ENCODE results near the gene NUP188.
A peak's percentile ranks its signal among the peaks of the same experiment; 100 is the strongest.
"Not testable (repeated sequence)": the region's sequence is repeated elsewhere in the genome, so short reads cannot be mapped to it uniquely, and the experiment has no call there.

The NUP188 gene

DNA sequence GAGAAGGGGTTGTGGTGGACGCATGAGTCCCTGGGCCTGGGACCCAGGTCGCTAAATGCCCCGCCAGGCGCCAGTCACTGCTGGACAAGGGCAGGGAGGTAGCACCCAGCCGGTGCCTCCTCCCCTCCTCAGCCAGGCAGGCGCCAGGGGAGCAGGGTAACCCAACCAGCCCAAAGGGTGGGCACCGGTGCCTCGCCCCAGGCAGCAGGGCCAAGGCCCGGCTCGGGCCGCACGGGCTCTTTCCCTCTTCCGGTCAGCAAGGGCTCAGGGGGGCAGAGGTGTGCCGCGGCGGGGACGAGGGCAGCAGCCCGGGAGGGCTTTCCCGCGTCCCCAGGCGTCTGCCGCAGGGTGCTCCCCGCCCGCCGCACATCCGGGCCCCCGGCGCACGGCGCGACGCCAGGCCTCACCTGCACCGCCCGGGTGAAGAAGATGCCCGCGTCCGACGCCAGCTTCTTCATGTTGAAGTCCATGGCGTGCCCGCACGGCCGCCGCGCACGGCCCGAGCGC lies 80.2 kb downstream of the NUP188 start:
- TF ChIP-seq, protein P1, sequence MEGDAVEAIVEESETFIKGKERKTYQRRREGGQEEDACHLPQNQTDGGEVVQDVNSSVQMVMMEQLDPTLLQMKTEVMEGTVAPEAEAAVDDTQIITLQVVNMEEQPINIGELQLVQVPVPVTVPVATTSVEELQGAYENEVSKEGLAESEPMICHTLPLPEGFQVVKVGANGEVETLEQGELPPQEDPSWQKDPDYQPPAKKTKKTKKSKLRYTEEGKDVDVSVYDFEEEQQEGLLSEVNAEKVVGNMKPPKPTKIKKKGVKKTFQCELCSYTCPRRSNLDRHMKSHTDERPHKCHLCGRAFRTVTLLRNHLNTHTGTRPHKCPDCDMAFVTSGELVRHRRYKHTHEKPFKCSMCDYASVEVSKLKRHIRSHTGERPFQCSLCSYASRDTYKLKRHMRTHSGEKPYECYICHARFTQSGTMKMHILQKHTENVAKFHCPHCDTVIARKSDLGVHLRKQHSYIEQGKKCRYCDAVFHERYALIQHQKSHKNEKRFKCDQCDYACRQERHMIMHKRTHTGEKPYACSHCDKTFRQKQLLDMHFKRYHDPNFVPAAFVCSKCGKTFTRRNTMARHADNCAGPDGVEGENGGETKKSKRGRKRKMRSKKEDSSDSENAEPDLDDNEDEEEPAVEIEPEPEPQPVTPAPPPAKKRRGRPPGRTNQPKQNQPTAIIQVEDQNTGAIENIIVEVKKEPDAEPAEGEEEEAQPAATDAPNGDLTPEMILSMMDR (IDR thresholded peaks at IDR 0.05; ENCODE audit: extremely low read depth, missing control alignments), result no peak
- DNase-seq (ENCODE audit: low spot score), result no peak

DNA sequence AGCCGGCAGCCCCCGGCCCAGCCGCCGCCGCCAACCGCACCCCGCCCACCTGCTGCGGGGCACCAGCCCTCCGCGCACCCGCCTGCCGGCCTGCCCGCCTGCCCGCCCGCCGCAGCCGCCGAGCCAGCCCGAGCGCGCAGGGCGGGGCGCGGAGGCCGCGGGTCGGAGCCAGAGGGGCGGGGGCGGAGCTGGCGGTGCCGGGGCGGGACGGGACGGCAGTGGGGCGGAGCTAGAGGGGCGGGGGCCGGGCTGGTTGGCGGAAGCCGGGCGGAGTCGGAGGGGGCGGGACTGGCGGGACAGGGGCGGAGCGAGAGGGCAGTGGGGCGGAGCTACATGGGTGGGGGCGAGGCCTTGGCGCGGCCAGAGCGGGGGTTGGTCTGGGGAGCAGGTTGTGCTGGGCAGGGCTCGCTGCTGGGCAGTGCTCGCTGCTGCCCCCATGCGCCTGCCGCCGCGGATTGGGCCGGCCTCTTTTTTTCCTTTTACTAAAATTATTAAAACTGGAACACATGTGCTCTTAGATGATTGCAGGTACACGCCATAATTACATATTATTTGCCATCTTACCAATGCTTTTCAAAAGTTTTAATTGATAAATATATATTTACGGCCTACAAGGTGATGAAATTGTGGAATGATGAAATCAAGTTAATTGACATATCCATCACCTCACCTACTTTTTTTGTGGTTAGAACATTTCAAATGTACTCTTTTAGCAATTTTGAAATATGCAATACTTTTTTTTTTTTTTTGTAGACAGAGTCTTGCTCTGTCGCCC lies 80.9 kb downstream of the NUP188 start, which contains the start of gene SH3GLB2:
TSS of gene SH3GLB2 (minus strand) at position 140 of the 775 bp plus-strand sequence. CDS start 177 bp downstream, outside the sequence.
- DNase-seq (ENCODE audit: low spot score), result peak; percentile 99
- TF ChIP-seq, protein P1 (IDR thresholded peaks at IDR 0.05; ENCODE audit: extremely low read depth, missing control alignments), result peak; percentile 48

DNA sequence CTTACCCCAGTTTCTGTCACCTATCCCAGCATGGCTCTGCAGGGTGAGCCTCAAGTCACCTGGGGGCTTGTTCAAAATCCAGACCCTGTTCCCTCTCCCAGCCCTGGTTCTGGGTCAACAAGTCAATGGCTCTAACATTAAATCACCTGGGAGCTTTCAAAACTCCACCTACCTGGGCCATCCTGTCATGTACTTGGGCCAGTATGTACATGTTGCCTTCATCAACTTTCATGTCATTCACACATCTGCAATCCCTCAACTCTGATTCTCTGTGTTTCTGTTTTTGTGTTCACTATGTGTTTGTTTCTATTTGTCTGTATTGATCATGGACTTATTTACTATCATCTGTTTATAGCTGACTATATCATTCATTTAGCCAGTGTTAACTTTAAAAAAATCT lies 82.7 kb downstream of the NUP188 start:
- TF ChIP-seq, protein P1 (IDR thresholded peaks at IDR 0.05; ENCODE audit: extremely low read depth, missing control alignments), result no peak

DNA sequence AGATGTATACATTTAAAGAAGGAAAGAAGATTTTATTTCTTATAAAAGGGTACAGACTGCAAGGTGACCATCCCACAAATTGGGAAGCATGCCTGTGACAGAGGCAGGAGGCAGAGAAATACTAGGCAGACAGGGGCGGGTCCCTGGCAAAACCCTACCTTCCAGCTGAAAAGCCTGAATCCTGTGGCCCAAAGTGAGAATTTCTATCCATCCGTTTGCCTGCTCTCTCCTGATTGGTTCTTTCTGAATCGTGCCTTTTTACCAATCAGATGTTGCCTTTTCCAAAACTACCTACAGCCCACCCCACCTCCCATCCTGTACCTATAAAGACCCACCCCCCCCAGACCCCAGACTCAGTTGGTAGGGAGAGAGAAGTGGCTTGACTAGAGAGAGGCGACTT lies 84.0 kb downstream of the NUP188 start:
- DNase-seq (ENCODE audit: low spot score), result no peak
- TF ChIP-seq, protein P1 (IDR thresholded peaks at IDR 0.05; ENCODE audit: extremely low read depth, missing control alignments), result no peak

More for the DNA sequence above, 82.7 kb downstream of the NUP188 start:
- no peak for DNase-seq (ENCODE audit: low spot score)

DNA sequence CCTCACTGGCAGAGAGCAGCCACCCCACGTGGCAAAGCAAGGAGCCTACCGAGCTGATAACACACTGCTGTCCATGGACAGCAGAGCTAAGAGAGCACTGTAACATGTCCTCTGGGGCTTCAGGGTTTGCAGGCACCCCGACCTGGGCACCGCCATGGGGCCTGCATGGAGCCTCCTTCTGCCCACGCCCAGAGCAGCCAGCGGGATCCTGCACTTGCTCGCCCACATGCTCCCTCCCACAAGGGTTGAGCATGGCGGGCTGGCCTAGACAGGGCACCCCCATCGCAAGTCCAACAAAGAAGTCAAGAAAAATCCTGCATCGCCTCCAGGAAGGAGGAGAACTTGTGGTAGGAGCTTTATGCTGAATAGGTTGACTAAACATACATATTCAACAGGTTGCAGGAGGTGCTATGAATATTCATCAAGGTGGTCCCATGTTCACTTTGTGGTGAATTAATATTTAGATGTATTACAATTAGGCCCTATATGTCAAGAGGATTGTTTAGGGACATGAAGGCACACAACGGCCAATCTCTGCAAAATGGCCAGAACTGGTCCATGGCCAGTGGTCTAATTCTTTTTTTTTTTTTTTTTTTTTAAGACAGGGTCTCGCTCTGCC lies 85.2 kb downstream of the NUP188 start:
- no peak for DNase-seq (ENCODE audit: low spot score)
- TF ChIP-seq, protein P1 (IDR thresholded peaks at IDR 0.05; ENCODE audit: extremely low read depth, missing control alignments), result no peak

DNA sequence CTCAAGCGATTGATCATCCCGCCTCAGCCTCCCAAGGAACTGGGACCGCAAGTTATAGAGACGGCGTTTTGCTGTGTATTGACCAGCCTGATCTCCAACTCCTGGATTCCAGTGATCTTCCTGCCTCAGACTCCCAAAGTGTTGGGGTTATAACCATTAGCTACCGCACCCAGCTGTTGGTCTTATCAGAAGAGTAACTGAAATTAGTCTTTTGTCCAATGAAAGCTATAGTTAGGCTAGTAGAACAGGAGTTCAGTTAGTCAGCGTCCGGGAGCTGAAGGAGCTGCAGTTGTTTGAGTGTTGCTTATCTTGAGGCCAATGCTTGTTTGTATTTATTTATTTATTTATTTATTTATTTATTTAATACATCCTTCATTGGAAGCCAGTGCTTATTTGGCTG lies 85.7 kb downstream of the NUP188 start:
- TF ChIP-seq, protein P1 (IDR thresholded peaks at IDR 0.05; ENCODE audit: extremely low read depth, missing control alignments), result no peak
- no peak for DNase-seq (ENCODE audit: low spot score)

DNA sequence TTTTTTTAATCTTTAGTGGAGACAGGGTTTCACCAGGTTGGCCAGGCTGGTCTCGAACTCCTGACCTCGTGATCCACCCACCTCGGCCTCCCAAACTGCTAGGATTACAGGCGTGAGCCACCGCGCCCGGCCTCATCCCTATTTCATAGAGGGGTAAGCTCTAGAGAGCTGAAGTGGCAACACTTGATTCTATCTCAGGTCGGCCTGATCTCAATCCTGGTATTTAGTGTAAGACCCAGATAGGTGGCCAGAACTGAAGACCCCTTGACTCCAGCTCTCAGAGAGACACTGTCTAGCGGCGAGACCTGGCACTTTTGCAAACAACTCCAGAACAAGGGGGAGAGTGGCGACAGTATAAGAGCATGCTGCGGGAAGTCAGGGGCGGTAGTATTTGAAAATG lies 88.3 kb downstream of the NUP188 start:
- not testable (repeated sequence) for DNase-seq (ENCODE audit: low spot score)

Data from GM20000 (cell line).